NCI-H524 treated with DMSO at 0.1 percent for 48 hours (cell line): Measurements from ENCODE around the gene TTC29.
"Not testable (repeated sequence)": the region's sequence is repeated elsewhere in the genome, so short reads cannot be mapped to it uniquely, and the experiment has no call there.

Source experiments
- DNase-seq: peaks from one replicate; lab custom pipeline; 2025; lab: John Stamatoyannopoulos, UW

Gene TTC29

DNA sequence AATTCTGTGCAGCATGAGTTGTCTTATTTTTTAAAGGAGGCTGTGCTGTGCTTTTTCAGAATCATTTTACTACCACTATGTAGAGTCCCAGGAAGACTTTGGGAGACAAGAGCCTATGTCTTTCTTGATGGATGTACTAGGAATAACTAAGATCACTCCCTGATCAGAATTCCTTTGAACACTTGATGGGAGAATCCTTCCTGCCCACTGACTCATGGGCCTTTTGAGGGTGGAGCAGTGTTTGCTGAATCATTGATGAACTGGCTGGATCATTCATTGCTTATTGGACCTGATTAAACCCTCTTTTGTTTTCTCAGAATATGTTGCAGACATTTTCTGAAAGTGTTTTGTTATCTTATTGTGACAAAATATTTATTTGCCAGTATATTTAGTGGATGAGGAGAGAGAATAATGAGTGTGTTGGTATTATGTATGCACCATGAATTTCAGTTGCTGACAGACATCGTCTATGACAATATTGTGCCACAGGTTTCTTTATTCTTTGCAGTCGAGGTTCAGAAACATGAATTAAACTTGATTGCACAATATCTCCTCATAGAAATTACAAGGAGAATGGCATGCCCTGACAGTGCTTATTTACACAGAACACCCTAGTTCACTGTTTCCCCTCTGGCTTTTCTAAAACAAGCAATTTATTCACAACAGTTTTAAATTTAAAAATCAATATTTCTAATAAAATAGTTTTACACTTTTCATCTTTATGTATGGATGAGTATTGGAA lies 270.7 kb downstream of the TTC29 start:
- no peak for DNase-seq

GRCh38 chr4:146663968-146664311 lies 281.7 kb downstream of the TTC29 start:
- DNase-seq: not testable (repeated sequence)

GRCh38 chr4:146661367-146661766 lies 284.3 kb downstream of the TTC29 start:
- no peak for DNase-seq
